Right kidney (tissue), 1 donor: ENCODE measurements around the gene ZNF584.

Experiments
- DNase-seq: peaks from one replicate; pipeline ENCODE4 v3.0.0-alpha.2; 2016

Gene ZNF584

DNA sequence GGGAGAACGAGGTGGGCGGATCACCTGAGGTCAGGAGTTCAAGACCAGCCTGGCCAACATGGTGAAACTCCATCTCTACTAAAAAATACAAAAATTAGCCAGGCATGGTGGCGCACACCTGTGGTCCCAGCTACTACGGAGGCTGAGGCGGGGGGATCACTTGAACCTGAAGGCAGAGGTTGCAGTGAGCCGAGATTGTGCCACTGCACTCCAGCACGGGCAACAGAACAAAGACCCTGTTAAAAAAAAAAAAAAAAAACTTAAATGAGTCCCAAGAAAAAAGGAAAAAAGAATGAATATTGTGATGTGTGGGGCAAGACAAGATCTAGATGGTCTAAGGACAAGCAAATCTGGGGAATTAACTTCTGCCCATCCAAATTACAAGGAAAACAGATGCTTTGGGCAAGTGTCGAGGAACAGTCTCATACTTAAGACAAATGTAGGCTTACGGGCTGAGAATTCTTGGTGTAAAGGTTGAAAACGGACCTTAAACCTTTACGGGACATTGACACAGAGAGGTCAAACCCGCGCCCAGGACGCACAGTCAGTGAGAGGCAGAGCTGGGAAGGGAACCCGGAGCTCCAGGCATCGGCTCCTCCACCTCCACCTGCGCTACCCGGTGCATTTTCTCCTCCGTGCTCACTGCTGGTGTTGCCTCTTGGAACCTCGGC lies 57.8 kb downstream of the ZNF584 start:
- no peak for DNase-seq

DNA sequence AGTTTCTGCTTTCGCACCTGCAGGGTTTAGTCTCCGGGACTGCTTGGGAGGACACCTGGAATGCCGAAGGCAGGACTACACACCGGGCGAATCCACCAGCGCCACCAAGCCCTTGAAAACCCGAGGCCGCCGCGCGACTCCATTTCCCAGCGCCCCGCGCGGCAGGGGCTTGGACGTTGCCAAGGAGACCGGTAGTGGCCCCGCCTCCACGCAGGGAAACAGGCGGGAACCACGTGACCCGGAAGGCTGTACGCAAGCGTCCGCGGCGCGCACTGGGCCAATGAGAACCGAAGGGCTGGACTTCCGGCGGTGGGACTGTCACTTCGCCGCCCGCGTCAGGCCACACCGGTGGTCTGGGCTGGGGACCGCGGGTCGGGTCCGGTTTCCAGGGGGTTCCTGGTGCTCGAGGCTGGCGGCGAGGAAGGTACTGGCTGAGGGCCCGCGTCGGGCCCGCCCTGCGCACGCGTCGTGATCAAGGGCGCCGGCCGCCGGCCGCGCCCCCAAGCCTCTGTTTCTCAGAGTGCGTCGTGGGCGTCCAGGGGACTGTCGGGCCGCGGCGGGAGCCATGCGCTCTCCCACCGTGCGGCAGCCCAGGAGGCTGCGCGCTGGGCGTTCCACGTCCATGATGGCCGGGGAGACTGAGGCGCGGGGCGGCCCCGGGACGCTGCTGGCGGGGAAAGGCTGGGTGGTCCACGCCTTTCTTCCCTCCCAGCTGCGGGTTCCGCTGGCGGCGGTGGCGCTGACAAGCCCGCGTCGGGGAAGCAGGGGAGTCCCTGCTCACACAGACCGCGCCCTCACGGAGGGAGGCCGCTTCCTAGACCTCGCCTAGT lies 58.5 kb downstream of the ZNF584 start, which contains the start of gene ZNF324:
TSS of gene ZNF324 (plus strand) at position 321 of the 830 bp plus-strand sequence. CDS start 2,106 bp downstream, outside the sequence.
- peak; percentile 95 for DNase-seq
